SK-N-SH (cell line): ENCODE results near the gene ANKH. TPM values are rescaled to one million over a fixed set of nuclear protein-coding genes. Genes with fewer than 3 reads are reported as not detected.

Experiments used
- CTCF ChIA-PET: fragments of 300-600, 350-600 bp; formaldehyde crosslinking; extraction: SDS; loops from one replicate; lab custom pipeline; 2021; lab: Yijun Ruan, JAX
- POLR2A ChIA-PET: fragments of 350-600 bp; sonication (Branson Sonifier 250); formaldehyde crosslinking; extraction: SDS; loops from one replicate; lab custom pipeline; 2020; ENCODE audit warnings: antibody characterized with exemption, inconsistent platforms; lab: Yijun Ruan, JAX
- DNase-seq: peaks from one replicate; pipeline ENCODE4 v3.0.0; 2012
- H2AFZ ChIP-seq: fragments of 200-600 bp; sonication (generic); 2 replicates; pipeline ENCODE4 v1.8.1; 2016; ENCODE audit warnings: antibody characterized with exemption, mild to moderate bottlenecking, low read depth
- H3F3A ChIP-seq: fragments of 200-600 bp; sonication (generic); replicated peaks from 2 replicates; pipeline ENCODE3; 2016; ENCODE audit warnings: antibody characterized with exemption, mild to moderate bottlenecking; ENCODE audit not compliant: insufficient read depth
- H3K27ac ChIP-seq, 2 experiments: fragments of 200-500 bp in 1 of 2; fragments of 200-600 bp in 1 of 2; sonication (Bioruptor generic) in 1 of 2; sonication (generic), shearing (Covaris generic) in 1 of 2; 2 replicates each; pipeline versions ENCODE4 v1.5.1 to v1.6.1; 2014 to 2016; ENCODE audit warnings: low read depth in 2 of 2, inconsistent platforms in 1 of 2, low read length in 1 of 2, mild to moderate bottlenecking in 1 of 2, mixed read lengths in 1 of 2
- H3K27me3 ChIP-seq: fragments of 200-600 bp; sonication (generic), shearing (Covaris generic); 2 replicates; pipeline ENCODE4 v1.6.1; 2016; ENCODE audit warnings: mixed run types; ENCODE audit not compliant: insufficient read depth
- H3K36me3 ChIP-seq, 2 experiments: fragments of 200-500 bp in 1 of 2; fragments of 200-600 bp in 1 of 2; sonication (Bioruptor generic) in 1 of 2; sonication (generic) in 1 of 2; replicated peaks in 1 of 2; 2 replicates each; pipeline versions ENCODE3 to v1.5.1; 2014 to 2016; ENCODE audit warnings: low read length in 1 of 2, mild to moderate bottlenecking in 1 of 2; ENCODE audit not compliant: insufficient read depth in 2 of 2, control insufficient read depth in 1 of 2
- H3K4me1 ChIP-seq, 2 experiments: fragments of 200-500 bp in 1 of 2; fragments of 200-600 bp in 1 of 2; sonication (Bioruptor generic) in 1 of 2; sonication (generic), shearing (Covaris generic) in 1 of 2; 2 replicates each; pipeline versions ENCODE4 v1.5.1 to v1.6.1; 2014 to 2016; ENCODE audit warnings: low read depth in 1 of 2, low read length in 1 of 2, mixed run types in 1 of 2; ENCODE audit not compliant: insufficient read depth in 2 of 2, control insufficient read depth in 1 of 2
- H3K4me2 ChIP-seq: fragments of 200-600 bp; sonication (generic), shearing (Covaris generic); 2 replicates; pipeline ENCODE4 v1.6.1; 2017; ENCODE audit warnings: mixed run types
- H3K4me3 ChIP-seq, 2 experiments: fragments of 200-500 bp in 1 of 2; fragments of 200-600 bp in 1 of 2; sonication (Bioruptor generic) in 1 of 2; sonication (generic), shearing (Covaris generic) in 1 of 2; 2 replicates each; pipeline versions ENCODE4 v1.5.1 to v1.8.1; 2014 to 2016; ENCODE audit warnings: low read depth in 2 of 2, inconsistent platforms in 1 of 2, low read length in 1 of 2, mild to moderate bottlenecking in 1 of 2, mixed read lengths in 1 of 2, moderate library complexity in 1 of 2
- H3K79me2 ChIP-seq: fragments of 200-600 bp; sonication (generic); 2 replicates; pipeline ENCODE4 v1.8.1; 2017; ENCODE audit warnings: mild to moderate bottlenecking; ENCODE audit not compliant: insufficient read depth
- H3K9ac ChIP-seq: fragments of 200-600 bp; sonication (generic); 2 replicates; pipeline ENCODE4 v1.6.1; 2017; ENCODE audit warnings: mixed run types
- H3K9me2 ChIP-seq: fragments of 200-600 bp; sonication (generic); 2 replicates; pipeline ENCODE4 v1.6.1; 2017; ENCODE audit warnings: mixed run types
- H3K9me3 ChIP-seq: fragments of 200-600 bp; sonication (generic); 2 replicates; pipeline ENCODE4 v1.6.1; 2017; ENCODE audit warnings: mixed run types, mild to moderate bottlenecking, moderate library complexity
- H4K20me1 ChIP-seq: fragments of 200-600 bp; sonication (generic); 2 replicates; pipeline ENCODE4 v1.6.1; 2017; ENCODE audit warnings: mild to moderate bottlenecking, mixed run types; ENCODE audit not compliant: insufficient read depth
- EP300 ChIP-seq, 2 experiments: IDR thresholded peaks; 2 replicates each; pipeline versions ENCODE4 v1.4.0 to v1.6.1; 2012; ENCODE audit warnings: borderline replicate concordance in 1 of 2, low read depth in 1 of 2, low read length in 1 of 2
- NFIC ChIP-seq: IDR thresholded peaks from 2 replicates; pipeline ENCODE4 v1.4.0; 2012; ENCODE audit warnings: borderline replicate concordance
- POLR2AphosphoS5 ChIP-seq: IDR thresholded peaks from 2 replicates; pipeline ENCODE4 v1.6.1; 2012; ENCODE audit warnings: low read depth, low read length
- RAD21 ChIP-seq: IDR thresholded peaks from 2 replicates; pipeline ENCODE4 v1.6.1; 2012; ENCODE audit warnings: mild to moderate bottlenecking, low read length
- RCOR1 ChIP-seq: fragments of 150-350 bp; IDR thresholded peaks from 2 replicates; pipeline ENCODE4 v1.6.1; 2017; ENCODE audit warnings: antibody characterized with exemption, low read length
- whole genome bisulfite sequencing: methylation state at CpG from one replicate; pipeline ENCODE4 v1.1.6; 2017; ENCODE audit warnings: low lambda C conversion rate; 5-methylcytosine and 5-hydroxymethylcytosine counted together
- polyA plus RNA-seq, 3 experiments: library from polyadenylated mRNA; depleted of rRNA; stranded (reverse); fragments of >200 nt; gene quantifications; 2 replicates each; pipeline ENCODE4 v1.2.3, GENCODE V29; 2012
- TF ChIP-seq, protein P1 (sequence below): IDR thresholded peaks from 2 replicates; pipeline ENCODE4; 2012
- TF ChIP-seq, protein P2 (sequence below): IDR thresholded peaks from 2 replicates; pipeline ENCODE4 v1.6.1; 2012; ENCODE audit warnings: mild to moderate bottlenecking, low read depth, low read length, moderate library complexity
- TF ChIP-seq, protein P3 (sequence below): fragments of 200-600 bp; sonication (generic); IDR thresholded peaks from 2 replicates; pipeline ENCODE4 v1.6.1; 2017; ENCODE audit warnings: antibody characterized with exemption, mild to moderate bottlenecking, moderate library complexity
- TF ChIP-seq, protein P4 (sequence below): IDR thresholded peaks from 2 replicates; pipeline ENCODE4 v1.4.0; 2012; ENCODE audit warnings: low read depth, borderline replicate concordance

Gene ANKH
- polyA plus RNA-seq, 1 of the 3 experiments (the other 2 are of a cell fraction): 22.0 TPM

DNA sequence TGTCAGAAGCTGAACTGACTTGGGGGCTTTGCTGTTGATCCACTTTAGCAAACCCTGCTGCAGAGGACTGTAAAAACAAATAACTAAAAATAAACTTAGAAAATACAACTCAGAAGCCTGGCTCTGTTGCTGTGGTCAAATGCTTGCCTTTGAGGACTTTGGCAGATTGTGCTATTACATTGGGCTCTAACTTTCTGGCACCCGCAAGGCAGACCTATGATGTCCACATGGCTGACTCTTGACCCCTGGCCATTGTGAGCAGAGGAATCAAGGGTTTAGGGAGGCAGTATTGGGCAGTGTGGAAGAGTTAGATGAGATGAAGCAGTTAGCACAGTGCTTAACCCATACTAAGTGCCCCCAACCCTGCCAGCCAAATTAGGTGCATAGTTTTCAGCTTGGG is 173.1 kb downstream of the ANKH start:
- Histone ChIP-seq H3F3A (no peaks in the 10 kb centered on the region), H3K4me3 (no peak overlapping the region), H3K4me1 (no peaks in the 10 kb centered on the region), H3K36me3 (peaks cover 37 to 67% of the 10 kb centered on the region in 2 experiments), H3K9me3 (no peaks in the 10 kb centered on the region), H3K27ac (no peak overlapping the region), H3K27me3 (no peaks in the 10 kb centered on the region), H3K9ac (no peak overlapping the region), H3K4me2 (no peak overlapping the region), H3K79me2 (0 out of 2 replicates have a peak, but pooled peaks cover 3% of the 10 kb centered on the region), H4K20me1 (no peaks in the 10 kb centered on the region), H3K9me2 (no peaks in the 10 kb centered on the region), H2AFZ (no peak overlapping the region)
- ChIA-PET CTCF (interaction anchor here (0.8 to 1.4 kb wide), 2 partner anchors 10 to 13 kb away, joined by 3 read pairs; no protein-coding TSS in a partner anchor), POLR2A (no interaction called here)
- WGBS: 100% methylated on average over 1 of the region's 1 CpG
- no peak for TF ChIP-seq RCOR1
- TF ChIP-seq EP300 (IDR thresholded peaks at IDR 0.05; ENCODE audit: borderline replicate concordance in 1 of 2, low read depth in 1 of 2, low read length in 1 of 2): no peak
- no peak for TF ChIP-seq RAD21
- TF ChIP-seq, protein P1, sequence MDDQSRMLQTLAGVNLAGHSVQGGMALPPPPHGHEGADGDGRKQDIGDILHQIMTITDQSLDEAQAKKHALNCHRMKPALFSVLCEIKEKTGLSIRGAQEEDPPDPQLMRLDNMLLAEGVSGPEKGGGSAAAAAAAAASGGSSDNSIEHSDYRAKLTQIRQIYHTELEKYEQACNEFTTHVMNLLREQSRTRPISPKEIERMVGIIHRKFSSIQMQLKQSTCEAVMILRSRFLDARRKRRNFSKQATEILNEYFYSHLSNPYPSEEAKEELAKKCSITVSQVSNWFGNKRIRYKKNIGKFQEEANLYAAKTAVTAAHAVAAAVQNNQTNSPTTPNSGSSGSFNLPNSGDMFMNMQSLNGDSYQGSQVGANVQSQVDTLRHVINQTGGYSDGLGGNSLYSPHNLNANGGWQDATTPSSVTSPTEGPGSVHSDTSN: no peak
- TF ChIP-seq NFIC: no peak
- TF ChIP-seq, protein P2, sequence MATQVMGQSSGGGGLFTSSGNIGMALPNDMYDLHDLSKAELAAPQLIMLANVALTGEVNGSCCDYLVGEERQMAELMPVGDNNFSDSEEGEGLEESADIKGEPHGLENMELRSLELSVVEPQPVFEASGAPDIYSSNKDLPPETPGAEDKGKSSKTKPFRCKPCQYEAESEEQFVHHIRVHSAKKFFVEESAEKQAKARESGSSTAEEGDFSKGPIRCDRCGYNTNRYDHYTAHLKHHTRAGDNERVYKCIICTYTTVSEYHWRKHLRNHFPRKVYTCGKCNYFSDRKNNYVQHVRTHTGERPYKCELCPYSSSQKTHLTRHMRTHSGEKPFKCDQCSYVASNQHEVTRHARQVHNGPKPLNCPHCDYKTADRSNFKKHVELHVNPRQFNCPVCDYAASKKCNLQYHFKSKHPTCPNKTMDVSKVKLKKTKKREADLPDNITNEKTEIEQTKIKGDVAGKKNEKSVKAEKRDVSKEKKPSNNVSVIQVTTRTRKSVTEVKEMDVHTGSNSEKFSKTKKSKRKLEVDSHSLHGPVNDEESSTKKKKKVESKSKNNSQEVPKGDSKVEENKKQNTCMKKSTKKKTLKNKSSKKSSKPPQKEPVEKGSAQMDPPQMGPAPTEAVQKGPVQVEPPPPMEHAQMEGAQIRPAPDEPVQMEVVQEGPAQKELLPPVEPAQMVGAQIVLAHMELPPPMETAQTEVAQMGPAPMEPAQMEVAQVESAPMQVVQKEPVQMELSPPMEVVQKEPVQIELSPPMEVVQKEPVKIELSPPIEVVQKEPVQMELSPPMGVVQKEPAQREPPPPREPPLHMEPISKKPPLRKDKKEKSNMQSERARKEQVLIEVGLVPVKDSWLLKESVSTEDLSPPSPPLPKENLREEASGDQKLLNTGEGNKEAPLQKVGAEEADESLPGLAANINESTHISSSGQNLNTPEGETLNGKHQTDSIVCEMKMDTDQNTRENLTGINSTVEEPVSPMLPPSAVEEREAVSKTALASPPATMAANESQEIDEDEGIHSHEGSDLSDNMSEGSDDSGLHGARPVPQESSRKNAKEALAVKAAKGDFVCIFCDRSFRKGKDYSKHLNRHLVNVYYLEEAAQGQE: no peak
- TF ChIP-seq, protein P3, sequence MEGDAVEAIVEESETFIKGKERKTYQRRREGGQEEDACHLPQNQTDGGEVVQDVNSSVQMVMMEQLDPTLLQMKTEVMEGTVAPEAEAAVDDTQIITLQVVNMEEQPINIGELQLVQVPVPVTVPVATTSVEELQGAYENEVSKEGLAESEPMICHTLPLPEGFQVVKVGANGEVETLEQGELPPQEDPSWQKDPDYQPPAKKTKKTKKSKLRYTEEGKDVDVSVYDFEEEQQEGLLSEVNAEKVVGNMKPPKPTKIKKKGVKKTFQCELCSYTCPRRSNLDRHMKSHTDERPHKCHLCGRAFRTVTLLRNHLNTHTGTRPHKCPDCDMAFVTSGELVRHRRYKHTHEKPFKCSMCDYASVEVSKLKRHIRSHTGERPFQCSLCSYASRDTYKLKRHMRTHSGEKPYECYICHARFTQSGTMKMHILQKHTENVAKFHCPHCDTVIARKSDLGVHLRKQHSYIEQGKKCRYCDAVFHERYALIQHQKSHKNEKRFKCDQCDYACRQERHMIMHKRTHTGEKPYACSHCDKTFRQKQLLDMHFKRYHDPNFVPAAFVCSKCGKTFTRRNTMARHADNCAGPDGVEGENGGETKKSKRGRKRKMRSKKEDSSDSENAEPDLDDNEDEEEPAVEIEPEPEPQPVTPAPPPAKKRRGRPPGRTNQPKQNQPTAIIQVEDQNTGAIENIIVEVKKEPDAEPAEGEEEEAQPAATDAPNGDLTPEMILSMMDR: no peak
- TF ChIP-seq, protein P4, sequence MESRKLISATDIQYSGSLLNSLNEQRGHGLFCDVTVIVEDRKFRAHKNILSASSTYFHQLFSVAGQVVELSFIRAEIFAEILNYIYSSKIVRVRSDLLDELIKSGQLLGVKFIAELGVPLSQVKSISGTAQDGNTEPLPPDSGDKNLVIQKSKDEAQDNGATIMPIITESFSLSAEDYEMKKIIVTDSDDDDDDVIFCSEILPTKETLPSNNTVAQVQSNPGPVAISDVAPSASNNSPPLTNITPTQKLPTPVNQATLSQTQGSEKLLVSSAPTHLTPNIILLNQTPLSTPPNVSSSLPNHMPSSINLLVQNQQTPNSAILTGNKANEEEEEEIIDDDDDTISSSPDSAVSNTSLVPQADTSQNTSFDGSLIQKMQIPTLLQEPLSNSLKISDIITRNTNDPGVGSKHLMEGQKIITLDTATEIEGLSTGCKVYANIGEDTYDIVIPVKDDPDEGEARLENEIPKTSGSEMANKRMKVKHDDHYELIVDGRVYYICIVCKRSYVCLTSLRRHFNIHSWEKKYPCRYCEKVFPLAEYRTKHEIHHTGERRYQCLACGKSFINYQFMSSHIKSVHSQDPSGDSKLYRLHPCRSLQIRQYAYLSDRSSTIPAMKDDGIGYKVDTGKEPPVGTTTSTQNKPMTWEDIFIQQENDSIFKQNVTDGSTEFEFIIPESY: no peak
- no peak for TF ChIP-seq POLR2AphosphoS5
- DNase-seq: no peak
